HEK293 (cell line): Measurements from ENCODE around the gene CCNT1.

Experiments
- CTCF ChIP-seq: fragments of 450-650 bp; formaldehyde crosslinking; IDR thresholded peaks from 2 replicates; pipeline ENCODE4 v1.5.1; 2016; ENCODE audit warnings: missing biosample characterization, missing genetic modification characterization
- SP7 ChIP-seq: fragments of 450-650 bp; formaldehyde crosslinking; IDR thresholded peaks from 2 replicates; pipeline ENCODE4 v1.5.1; 2016; ENCODE audit warnings: missing biosample characterization, missing genetic modification characterization
- ZNF513 ChIP-seq: fragments of 450-650 bp; IDR thresholded peaks from 2 replicates; pipeline ENCODE4 v1.5.1; 2018; ENCODE audit warnings: missing biosample characterization, missing genetic modification characterization
- ZNF707 ChIP-seq: fragments of 450-650 bp; formaldehyde crosslinking; IDR thresholded peaks from 2 replicates; pipeline ENCODE4 v1.5.1; 2016; ENCODE audit warnings: missing biosample characterization, missing genetic modification characterization
- ZSCAN18 ChIP-seq: fragments of 450-650 bp; formaldehyde crosslinking; IDR thresholded peaks from 2 replicates; pipeline ENCODE4 v1.5.1; 2016; ENCODE audit warnings: missing biosample characterization, missing genetic modification characterization

GRCh38 chr12:48686037-48686595, 30.4 kb downstream of the CCNT1 start:
- no peak for TF ChIP-seq ZSCAN18 (tag by site-specific recombination)
- no peak for TF ChIP-seq ZNF707 (tag by site-specific recombination)
- TF ChIP-seq CTCF (tag by site-specific recombination), result no peak
- no peak for TF ChIP-seq ZNF513
- TF ChIP-seq SP7, result no peak
